ENCODE data around the gene EDEM3. TPM values are rescaled to one million over a fixed set of nuclear protein-coding genes. Genes with fewer than 3 reads are reported as not detected.

The EDEM3 gene
- total RNA-seq, 1 donor from 2014 or later = 29.9 TPM

- no peak overlapping the region for H3K27ac Mint-ChIP-seq
- H3K9me3 Mint-ChIP-seq = no peaks in the 10 kb centered on the region
- no peak overlapping the region for H3K4me3 Mint-ChIP-seq
- H3K4me1 Mint-ChIP-seq (ENCODE audit: unreplicated experiment) = peaks cover 5% of the 10 kb centered on the region
- no peak for TF ChIP-seq CTCF (conservative IDR thresholded peaks at IDR 0.05)
- DNase-seq (ENCODE audit: extremely low spot score, unreplicated experiment) = no peak
- H3K27me3 Mint-ChIP-seq = no peaks in the 10 kb centered on the region
- H3K36me3 Mint-ChIP-seq = peaks cover 4% of the 10 kb centered on the region
These were observed 15.6 kb downstream of the EDEM3 start for GRCh38 chr1:184739070-184739469.

GRCh38 chr1:184734980-184735379 lies 19.7 kb downstream of the EDEM3 start:
- H3K27ac Mint-ChIP-seq = no peak overlapping the region
- H3K9me3 Mint-ChIP-seq = no peaks in the 10 kb centered on the region
- no peak for TF ChIP-seq CTCF (conservative IDR thresholded peaks at IDR 0.05)
- no peaks in the 10 kb centered on the region for H3K27me3 Mint-ChIP-seq
- no peak for DNase-seq (ENCODE audit: extremely low spot score, unreplicated experiment)
- H3K4me3 Mint-ChIP-seq = no peak overlapping the region
- no peaks in the 10 kb centered on the region for H3K4me1 Mint-ChIP-seq (ENCODE audit: unreplicated experiment)
- H3K36me3 Mint-ChIP-seq = peaks cover 12% of the 10 kb centered on the region

GRCh38 chr1:184724843-184725242 lies 29.8 kb downstream of the EDEM3 start:
- no peak overlapping the region for H3K27ac Mint-ChIP-seq
- TF ChIP-seq CTCF (conservative IDR thresholded peaks at IDR 0.05) = no peak
- H3K36me3 Mint-ChIP-seq = peaks cover 20% of the 10 kb centered on the region
- H3K4me1 Mint-ChIP-seq (ENCODE audit: unreplicated experiment) = no peaks in the 10 kb centered on the region
- no peak for DNase-seq (ENCODE audit: extremely low spot score, unreplicated experiment)
- H3K27me3 Mint-ChIP-seq = no peaks in the 10 kb centered on the region
- no peaks in the 10 kb centered on the region for H3K9me3 Mint-ChIP-seq
- H3K4me3 Mint-ChIP-seq = no peak overlapping the region

- H3K4me1 Mint-ChIP-seq (ENCODE audit: unreplicated experiment) = no peaks in the 10 kb centered on the region
- no peak overlapping the region for H3K4me3 Mint-ChIP-seq
- no peak for DNase-seq (ENCODE audit: extremely low spot score, unreplicated experiment)
- H3K27ac Mint-ChIP-seq = no peak overlapping the region
- no peaks in the 10 kb centered on the region for H3K9me3 Mint-ChIP-seq
- no peaks in the 10 kb centered on the region for H3K27me3 Mint-ChIP-seq
- peaks cover 20% of the 10 kb centered on the region for H3K36me3 Mint-ChIP-seq
- no peak for TF ChIP-seq CTCF (conservative IDR thresholded peaks at IDR 0.05)
These were observed 38.5 kb downstream of the EDEM3 start for GRCh38 chr1:184716158-184716557.

GRCh38 chr1:184709418-184709817 lies 45.2 kb downstream of the EDEM3 start:
- Mint-ChIP-seq H3K36me3 (peaks cover 24% of the 10 kb centered on the region), H3K27me3 (no peaks in the 10 kb centered on the region), H3K4me3 (no peak overlapping the region), H3K9me3 (no peaks in the 10 kb centered on the region), H3K4me1 (ENCODE audit: unreplicated experiment) (no peaks in the 10 kb centered on the region), H3K27ac (no peak overlapping the region)
- TF ChIP-seq CTCF (conservative IDR thresholded peaks at IDR 0.05) = no peak
- no peak for DNase-seq (ENCODE audit: extremely low spot score, unreplicated experiment)

- no peak for TF ChIP-seq CTCF (conservative IDR thresholded peaks at IDR 0.05)
- no peak overlapping the region for H3K27ac Mint-ChIP-seq
- H3K36me3 Mint-ChIP-seq = peaks cover 24% of the 10 kb centered on the region
- H3K27me3 Mint-ChIP-seq = no peaks in the 10 kb centered on the region
- H3K9me3 Mint-ChIP-seq = no peaks in the 10 kb centered on the region
- no peak overlapping the region for H3K4me3 Mint-ChIP-seq
- DNase-seq (ENCODE audit: extremely low spot score, unreplicated experiment) = no peak
- H3K4me1 Mint-ChIP-seq (ENCODE audit: unreplicated experiment) = no peaks in the 10 kb centered on the region
These were observed 46.5 kb downstream of the EDEM3 start for GRCh38 chr1:184708084-184708676.
